ENCODE results near the gene PLA2G4E.

PLA2G4E gene

GRCh38 chr15:41969851-41970431 is 50.9 kb downstream of the PLA2G4E start:
- H3K4me3 ChIP-seq (ENCODE audit: low read length), result no peak overlapping the region
- no peak for DNase-seq (ENCODE audit: low read depth)
- peaks cover 25% of the 10 kb centered on the region for H3K4me1 ChIP-seq (ENCODE audit: control insufficient read depth, insufficient read depth, low read length)
- H3K9ac ChIP-seq (ENCODE audit: low read length), result no peak overlapping the region
- no peaks in the 10 kb centered on the region for H3K36me3 ChIP-seq (ENCODE audit: control insufficient read depth, insufficient read depth, low read length, severe bottlenecking)
- no peaks in the 10 kb centered on the region for H3K9me3 ChIP-seq (ENCODE audit: control insufficient read depth, low read length)
- no peaks in the 10 kb centered on the region for H3K27me3 ChIP-seq (replicated peaks; ENCODE audit: control insufficient read depth, insufficient read depth, low read length)

- Histone ChIP-seq H3K27me3 (replicated peaks; ENCODE audit: control insufficient read depth, insufficient read depth, low read length) (no peaks in the 10 kb centered on the region), H3K36me3 (ENCODE audit: control insufficient read depth, insufficient read depth, low read length, severe bottlenecking) (no peaks in the 10 kb centered on the region), H3K9ac (ENCODE audit: low read length) (no peak overlapping the region), H3K9me3 (ENCODE audit: control insufficient read depth, low read length) (no peaks in the 10 kb centered on the region), H3K4me3 (ENCODE audit: low read length) (no peak overlapping the region), H3K4me1 (ENCODE audit: control insufficient read depth, insufficient read depth, low read length) (peaks cover 25% of the 10 kb centered on the region)
- peak; percentile 41 for DNase-seq (ENCODE audit: low read depth)
These were observed 52.1 kb downstream of the PLA2G4E start for GRCh38 chr15:41968701-41969100.

DNA sequence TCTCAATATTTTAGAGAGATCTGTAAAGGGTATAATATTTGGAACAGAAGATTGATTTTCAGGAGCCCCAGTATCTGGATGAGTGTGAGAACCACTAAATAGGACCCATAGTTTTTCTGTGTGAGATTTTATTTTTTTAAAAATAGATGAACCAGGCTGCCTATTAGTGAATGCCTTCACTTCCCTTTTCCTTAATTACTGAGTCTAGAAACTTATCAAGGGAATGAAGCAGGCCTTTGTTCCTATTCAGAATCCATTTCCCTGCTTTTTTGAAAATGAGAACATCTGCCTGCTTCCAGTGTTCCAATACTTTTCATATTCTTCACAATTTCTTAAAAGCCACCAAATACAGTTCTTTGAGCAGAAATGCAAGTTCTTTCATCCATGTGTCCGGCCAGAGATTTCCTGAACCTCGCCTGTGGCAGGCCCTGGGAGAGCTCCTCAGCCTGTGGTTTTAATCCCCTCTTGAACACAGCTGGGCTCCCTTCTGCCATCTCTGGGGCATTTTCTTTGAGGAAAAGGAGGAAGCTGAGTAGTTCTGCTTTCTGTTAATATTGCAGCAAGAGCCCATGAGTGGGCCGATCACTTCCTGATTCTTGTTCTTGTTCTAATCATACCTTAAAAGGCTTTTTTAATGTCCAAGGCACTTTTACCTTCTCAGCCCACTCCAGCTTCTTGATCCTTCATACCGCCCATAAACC is 53.2 kb downstream of the PLA2G4E start:
- Histone ChIP-seq H3K9ac (ENCODE audit: low read length) (peak overlapping the region; percentile 59), H3K36me3 (ENCODE audit: control insufficient read depth, insufficient read depth, low read length, severe bottlenecking) (no peaks in the 10 kb centered on the region), H3K9me3 (ENCODE audit: control insufficient read depth, low read length) (no peaks in the 10 kb centered on the region), H3K27me3 (replicated peaks; ENCODE audit: control insufficient read depth, insufficient read depth, low read length) (no peaks in the 10 kb centered on the region), H3K4me3 (ENCODE audit: low read length) (no peak overlapping the region), H3K4me1 (ENCODE audit: control insufficient read depth, insufficient read depth, low read length) (peaks cover 20% of the 10 kb centered on the region)
- DNase-seq (ENCODE audit: low read depth), result peak; percentile 67

- no peak overlapping the region for H3K9ac ChIP-seq (ENCODE audit: low read length)
- peaks cover 20% of the 10 kb centered on the region for H3K4me1 ChIP-seq (ENCODE audit: control insufficient read depth, insufficient read depth, low read length)
- DNase-seq (ENCODE audit: low read depth), result no peak
- no peaks in the 10 kb centered on the region for H3K9me3 ChIP-seq (ENCODE audit: control insufficient read depth, low read length)
- no peaks in the 10 kb centered on the region for H3K27me3 ChIP-seq (replicated peaks; ENCODE audit: control insufficient read depth, insufficient read depth, low read length)
- no peaks in the 10 kb centered on the region for H3K36me3 ChIP-seq (ENCODE audit: control insufficient read depth, insufficient read depth, low read length, severe bottlenecking)
- H3K4me3 ChIP-seq (ENCODE audit: low read length), result no peak overlapping the region
These were observed 53.8 kb downstream of the PLA2G4E start for GRCh38 chr15:41966920-41967465.

GRCh38 chr15:41966414-41966812 is 54.4 kb downstream of the PLA2G4E start:
- no peak overlapping the region for H3K9ac ChIP-seq (ENCODE audit: low read length)
- H3K4me3 ChIP-seq (ENCODE audit: low read length), result no peak overlapping the region
- no peaks in the 10 kb centered on the region for H3K36me3 ChIP-seq (ENCODE audit: control insufficient read depth, insufficient read depth, low read length, severe bottlenecking)
- H3K27me3 ChIP-seq (replicated peaks; ENCODE audit: control insufficient read depth, insufficient read depth, low read length), result no peaks in the 10 kb centered on the region
- peaks cover 23% of the 10 kb centered on the region for H3K4me1 ChIP-seq (ENCODE audit: control insufficient read depth, insufficient read depth, low read length)
- H3K9me3 ChIP-seq (ENCODE audit: control insufficient read depth, low read length), result no peaks in the 10 kb centered on the region
- no peak for DNase-seq (ENCODE audit: low read depth)

- Histone ChIP-seq H3K4me1 (ENCODE audit: control insufficient read depth, insufficient read depth, low read length) (peaks cover 26% of the 10 kb centered on the region), H3K27me3 (replicated peaks; ENCODE audit: control insufficient read depth, insufficient read depth, low read length) (no peaks in the 10 kb centered on the region), H3K9me3 (ENCODE audit: control insufficient read depth, low read length) (no peaks in the 10 kb centered on the region), H3K4me3 (ENCODE audit: low read length) (no peak overlapping the region), H3K36me3 (ENCODE audit: control insufficient read depth, insufficient read depth, low read length, severe bottlenecking) (no peaks in the 10 kb centered on the region), H3K9ac (ENCODE audit: low read length) (no peak overlapping the region)
- DNase-seq (ENCODE audit: low read depth), result no peak
These were observed 55.1 kb downstream of the PLA2G4E start for GRCh38 chr15:41965441-41966413.

GRCh38 chr15:41961595-41962202 is 59.1 kb downstream of the PLA2G4E start:
- Histone ChIP-seq H3K9ac (ENCODE audit: low read length) (no peak overlapping the region), H3K36me3 (ENCODE audit: control insufficient read depth, insufficient read depth, low read length, severe bottlenecking) (no peaks in the 10 kb centered on the region), H3K9me3 (ENCODE audit: control insufficient read depth, low read length) (no peaks in the 10 kb centered on the region), H3K4me3 (ENCODE audit: low read length) (no peak overlapping the region), H3K27me3 (replicated peaks; ENCODE audit: control insufficient read depth, insufficient read depth, low read length) (no peaks in the 10 kb centered on the region), H3K4me1 (ENCODE audit: control insufficient read depth, insufficient read depth, low read length) (peaks cover 9% of the 10 kb centered on the region)
- no peak for DNase-seq (ENCODE audit: low read depth)

DNA sequence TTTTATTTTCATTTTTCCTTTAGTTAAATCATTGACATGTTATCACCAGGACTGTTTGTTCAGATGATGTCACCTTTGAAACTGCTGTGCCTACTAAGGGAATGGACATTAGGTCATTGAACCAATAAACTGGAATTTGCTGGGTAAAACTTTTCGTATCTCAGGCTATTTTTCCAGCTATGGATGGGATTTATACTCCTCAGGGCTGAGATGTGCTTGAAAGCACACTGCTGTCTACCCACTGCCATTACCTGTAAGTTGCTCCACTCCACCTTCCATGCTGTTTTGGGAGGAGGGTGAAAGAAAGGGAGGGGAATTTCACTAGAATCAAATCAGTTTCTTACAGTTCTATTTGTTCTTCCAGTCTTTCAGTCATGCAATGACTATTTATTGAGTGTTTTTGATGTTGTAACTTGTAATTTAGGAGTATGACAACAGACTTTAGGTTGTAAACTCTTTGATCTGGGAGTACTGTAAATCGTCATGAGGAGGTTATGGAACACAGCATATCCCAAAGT is 59.8 kb downstream of the PLA2G4E start:
- Histone ChIP-seq H3K27me3 (replicated peaks; ENCODE audit: control insufficient read depth, insufficient read depth, low read length) (no peaks in the 10 kb centered on the region), H3K36me3 (ENCODE audit: control insufficient read depth, insufficient read depth, low read length, severe bottlenecking) (no peaks in the 10 kb centered on the region), H3K4me3 (ENCODE audit: low read length) (no peak overlapping the region), H3K9ac (ENCODE audit: low read length) (no peak overlapping the region), H3K4me1 (ENCODE audit: control insufficient read depth, insufficient read depth, low read length) (peaks cover 9% of the 10 kb centered on the region), H3K9me3 (ENCODE audit: control insufficient read depth, low read length) (no peaks in the 10 kb centered on the region)
- no peak for DNase-seq (ENCODE audit: low read depth)

DNA sequence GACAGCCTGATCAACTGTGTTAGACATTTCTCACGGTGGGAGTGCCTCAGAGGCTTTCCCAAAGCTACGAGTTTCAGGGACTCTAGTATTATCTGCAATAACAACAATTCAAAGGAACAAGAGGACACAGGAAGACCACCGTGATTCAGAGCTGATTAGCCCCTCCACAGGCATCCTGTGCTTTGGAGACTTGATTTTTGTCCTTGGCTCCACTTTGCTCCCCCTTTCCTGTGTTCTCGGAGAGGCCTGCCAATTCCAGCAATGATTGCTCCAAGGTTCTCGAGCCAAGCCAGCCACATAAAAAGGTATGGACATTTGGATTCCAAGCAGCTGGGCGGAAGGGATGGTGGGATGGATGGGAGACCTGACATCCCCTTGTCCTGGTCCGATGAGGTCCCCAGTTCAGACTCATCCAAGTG is 62.8 kb downstream of the PLA2G4E start:
- no peak overlapping the region for H3K9ac ChIP-seq (ENCODE audit: low read length)
- peaks cover 9% of the 10 kb centered on the region for H3K4me1 ChIP-seq (ENCODE audit: control insufficient read depth, insufficient read depth, low read length)
- H3K4me3 ChIP-seq (ENCODE audit: low read length), result no peak overlapping the region
- peaks cover 2% of the 10 kb centered on the region for H3K36me3 ChIP-seq (ENCODE audit: control insufficient read depth, insufficient read depth, low read length, severe bottlenecking)
- no peaks in the 10 kb centered on the region for H3K9me3 ChIP-seq (ENCODE audit: control insufficient read depth, low read length)
- no peak for DNase-seq (ENCODE audit: low read depth)
- no peaks in the 10 kb centered on the region for H3K27me3 ChIP-seq (replicated peaks; ENCODE audit: control insufficient read depth, insufficient read depth, low read length)

GRCh38 chr15:41957021-41957897 is 63.6 kb downstream of the PLA2G4E start:
- Histone ChIP-seq H3K27me3 (replicated peaks; ENCODE audit: control insufficient read depth, insufficient read depth, low read length) (no peaks in the 10 kb centered on the region), H3K9me3 (ENCODE audit: control insufficient read depth, low read length) (no peaks in the 10 kb centered on the region), H3K36me3 (ENCODE audit: control insufficient read depth, insufficient read depth, low read length, severe bottlenecking) (peaks cover 3% of the 10 kb centered on the region), H3K4me3 (ENCODE audit: low read length) (no peak overlapping the region), H3K9ac (ENCODE audit: low read length) (no peak overlapping the region), H3K4me1 (ENCODE audit: control insufficient read depth, insufficient read depth, low read length) (peaks cover 9% of the 10 kb centered on the region)
- DNase-seq (ENCODE audit: low read depth), result no peak

Measured in adipocyte (in vitro differentiated cells).